Tibial nerve (tissue), 4 donors: ENCODE results near the gene XRRA1. TPM values are rescaled to one million over a fixed set of nuclear protein-coding genes. Genes with fewer than 3 reads are reported as not detected.
"Not testable (repeated sequence)": the region's sequence is repeated elsewhere in the genome, so short reads cannot be mapped to it uniquely, and the experiment has no call there.

Source experiments
- DNase-seq, 2 donors: peaks; one replicate each; pipeline ENCODE4 v3.0.0-alpha.2; 2019; ENCODE audit warnings: low spot score in 2 of 2
- H3K27ac ChIP-seq, 4 donors: fragments of 200-600 bp; sonication (generic) in 3 of 4; one replicate each; pipeline ENCODE4 v1.5.1; 2017 to 2019; ENCODE audit warnings: mild to moderate bottlenecking in 1 of 4
- H3K27me3 ChIP-seq, 2 donors: fragments of 200-600 bp; sonication (generic) in 1 of 2; one replicate each; pipeline versions ENCODE4 v1.5.1 to v1.6.0; 2017 to 2019
- H3K36me3 ChIP-seq, 3 donors: fragments of 200-600 bp; sonication (generic); one replicate each; pipeline ENCODE4 v1.5.1; 2018 to 2019
- H3K4me1 ChIP-seq, 4 donors: fragments of 200-600 bp; sonication (generic) in 3 of 4; one replicate each; pipeline ENCODE4 v1.5.1; 2017 to 2019
- H3K4me3 ChIP-seq, 4 donors: fragments of 200-600 bp; sonication (generic) in 3 of 4; one replicate each; pipeline ENCODE4 v1.5.1; 2017 to 2019; ENCODE audit warnings: mild to moderate bottlenecking in 1 of 4, moderate library complexity in 1 of 4
- H3K9me3 ChIP-seq, 4 donors: fragments of 200-600 bp; sonication (generic) in 3 of 4; one replicate each; pipeline ENCODE4 v1.5.1; 2017 to 2019
- EP300 ChIP-seq, 2 donors: sonication (generic); formaldehyde crosslinking; IDR thresholded peaks; one replicate each; pipeline ENCODE4 v1.6.1; 2017; ENCODE audit warnings: antibody characterized with exemption in 2 of 2, mild to moderate bottlenecking in 1 of 2
- POLR2A ChIP-seq, 2 donors: fragments of 450-650 bp; IDR thresholded peaks; one replicate each; pipeline ENCODE4 v1.6.1; 2017; ENCODE audit warnings: antibody characterized with exemption in 2 of 2, mild to moderate bottlenecking in 2 of 2, moderate library complexity in 2 of 2
- WGBS, 2 donors: methylation state at CpG; one replicate each; pipeline ENCODE4 v1.1.5; 2018; 5-methylcytosine and 5-hydroxymethylcytosine counted together
- total RNA-seq, 4 donors: library from RNA; depleted of rRNA; stranded (reverse); fragments of >200 nt; gene quantifications; one replicate each; pipeline ENCODE4 v1.1.0, GENCODE V29; 2016
- TF ChIP-seq, protein P1 (sequence below), 5 experiments: fragments of 200-600 bp in 3 of 5; fragments of 450-650 bp in 2 of 5; sonication (generic) in 3 of 5; IDR thresholded peaks; one replicate each; pipeline ENCODE4 v1.5.1; 2016 to 2019; ENCODE audit warnings: antibody characterized with exemption in 5 of 5, mild to moderate bottlenecking in 3 of 5, moderate library complexity in 2 of 5

XRRA1 gene
- 10 to 100 TPM; 13.5 to 51.6 (median 25.3) TPM for total RNA-seq

DNA sequence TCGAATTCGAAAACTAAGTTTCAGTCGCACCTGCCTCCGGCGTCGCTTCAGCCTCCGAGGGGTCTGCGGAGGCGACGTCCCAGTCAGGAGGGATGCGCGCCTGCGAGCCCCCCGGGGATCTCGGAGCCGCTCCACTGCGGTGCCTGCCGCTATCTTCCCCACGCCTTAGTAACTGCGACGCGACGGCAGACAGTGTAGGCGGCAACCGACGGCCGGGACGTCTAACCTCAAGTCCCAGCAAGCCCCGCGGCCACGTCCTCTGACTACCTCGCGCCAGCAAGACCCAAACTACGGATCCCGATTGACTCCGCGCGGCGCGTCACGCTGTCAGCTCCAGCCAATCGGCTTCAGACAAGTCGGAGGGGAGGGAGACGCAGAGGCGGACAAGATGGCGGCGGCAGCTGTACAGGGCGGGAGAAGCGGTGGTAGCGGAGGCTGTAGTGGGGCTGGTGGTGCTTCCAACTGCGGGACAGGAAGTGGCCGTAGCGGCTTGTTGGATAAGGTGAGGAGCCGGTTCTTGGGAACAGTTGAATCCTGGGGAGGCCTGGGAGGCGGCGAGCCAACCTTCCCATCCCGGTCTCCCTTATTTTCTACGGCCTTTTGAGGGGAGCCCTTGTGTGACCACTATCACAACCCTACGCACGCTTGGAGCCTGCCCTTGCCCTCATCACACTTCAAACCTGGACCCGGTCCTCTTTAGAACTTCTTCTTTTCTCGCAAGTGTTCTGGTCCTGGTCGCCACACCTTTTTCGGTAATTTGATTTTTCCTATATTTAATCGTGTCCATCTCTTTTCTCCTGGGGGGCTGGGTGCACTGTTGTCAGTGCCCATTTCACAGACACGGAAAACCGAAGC lies at the start of gene XRRA1, which contains the start of gene SPCS2:
XRRA1 (minus strand) TSS at position 194 of the 855 bp plus-strand sequence. CDS start 8,213 bp downstream, outside the sequence.
SPCS2 (plus strand) TSS at position 369 of the 855 bp plus-strand sequence; CDS start at position 389, 20 bp downstream.
- Histone ChIP-seq H3K4me3 (peak within 1 kb of the TSS; percentile 64 to 83 (median 74)), H3K4me1 (peaks cover 0 to 56% (median 17%) of the 10 kb centered on the region in 4 donors), H3K36me3 (peaks cover 0 to 7% (median 0%) of the 10 kb centered on the region in 3 donors), H3K9me3 (no peaks in the 10 kb centered on the region), H3K27ac (peak within 1 kb of the TSS; percentile 79 to 91 (median 87)), H3K27me3 (no peaks in the 10 kb centered on the region)
- peak; percentile 96 for DNase-seq
- TF ChIP-seq, protein P1, sequence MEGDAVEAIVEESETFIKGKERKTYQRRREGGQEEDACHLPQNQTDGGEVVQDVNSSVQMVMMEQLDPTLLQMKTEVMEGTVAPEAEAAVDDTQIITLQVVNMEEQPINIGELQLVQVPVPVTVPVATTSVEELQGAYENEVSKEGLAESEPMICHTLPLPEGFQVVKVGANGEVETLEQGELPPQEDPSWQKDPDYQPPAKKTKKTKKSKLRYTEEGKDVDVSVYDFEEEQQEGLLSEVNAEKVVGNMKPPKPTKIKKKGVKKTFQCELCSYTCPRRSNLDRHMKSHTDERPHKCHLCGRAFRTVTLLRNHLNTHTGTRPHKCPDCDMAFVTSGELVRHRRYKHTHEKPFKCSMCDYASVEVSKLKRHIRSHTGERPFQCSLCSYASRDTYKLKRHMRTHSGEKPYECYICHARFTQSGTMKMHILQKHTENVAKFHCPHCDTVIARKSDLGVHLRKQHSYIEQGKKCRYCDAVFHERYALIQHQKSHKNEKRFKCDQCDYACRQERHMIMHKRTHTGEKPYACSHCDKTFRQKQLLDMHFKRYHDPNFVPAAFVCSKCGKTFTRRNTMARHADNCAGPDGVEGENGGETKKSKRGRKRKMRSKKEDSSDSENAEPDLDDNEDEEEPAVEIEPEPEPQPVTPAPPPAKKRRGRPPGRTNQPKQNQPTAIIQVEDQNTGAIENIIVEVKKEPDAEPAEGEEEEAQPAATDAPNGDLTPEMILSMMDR (IDR thresholded peaks at IDR 0.05) = peak in 1 of 5 experiments; percentile 34
- TF ChIP-seq POLR2A (IDR thresholded peaks at IDR 0.05) (peak; percentile 50 to 85), EP300 (IDR thresholded peaks at IDR 0.05) (peak; percentile 79 to 98)
- WGBS, 2 donors = 0 to 1% methylated on average over 48 to 62 of the region's 67 CpGs

- H3K4me1 ChIP-seq = peaks cover 0 to 13% (median 6%) of the 10 kb centered on the region in 4 donors
- DNase-seq = no peak
- H3K27me3 ChIP-seq = no peaks in the 10 kb centered on the region
- H3K36me3 ChIP-seq = peaks cover 0 to 31% (median 0%) of the 10 kb centered on the region in 3 donors
- TF ChIP-seq POLR2A (IDR thresholded peaks at IDR 0.05) = no peak
- TF ChIP-seq EP300 (IDR thresholded peaks at IDR 0.05) = no peak
- TF ChIP-seq, protein P1 (IDR thresholded peaks at IDR 0.05) = no peak
- no peaks in the 10 kb centered on the region for H3K9me3 ChIP-seq
- 90 to 91% methylated on average over 5 of the region's 5 CpGs for WGBS, 2 donors
- no peak overlapping the region for H3K4me3 ChIP-seq
- H3K27ac ChIP-seq = no peak overlapping the region
Observed at GRCh38 chr11:74992852-74993251, 44.0 kb upstream of the XRRA1 start.

DNA sequence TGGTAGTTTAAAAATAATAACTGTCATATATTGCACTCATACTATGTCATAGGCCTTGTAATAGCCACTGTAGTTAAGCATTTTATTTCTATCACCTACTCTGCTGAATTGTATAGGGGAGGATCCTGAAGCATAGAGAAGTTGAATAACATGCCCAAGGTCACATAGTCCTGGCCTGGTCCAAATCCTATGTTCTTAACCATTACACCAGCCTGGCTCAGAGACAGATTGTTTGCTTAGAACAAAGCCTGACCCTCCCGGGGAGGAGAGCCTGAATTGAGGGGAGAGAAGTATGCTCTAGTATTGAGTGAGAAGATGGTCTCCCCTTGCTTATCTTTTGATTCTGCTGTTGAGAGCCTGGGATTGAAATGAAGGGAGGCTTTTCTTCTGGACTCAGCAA lies 42.0 kb upstream of the XRRA1 start:
- no peaks in the 10 kb centered on the region for H3K27me3 ChIP-seq
- no peak for DNase-seq
- no peak overlapping the region for H3K27ac ChIP-seq
- peaks cover 0 to 18% (median 0%) of the 10 kb centered on the region in 3 donors for H3K36me3 ChIP-seq
- TF ChIP-seq POLR2A (IDR thresholded peaks at IDR 0.05) = no peak
- TF ChIP-seq EP300 (IDR thresholded peaks at IDR 0.05) = no peak
- H3K4me1 ChIP-seq = peaks cover 0 to 13% (median 6%) of the 10 kb centered on the region in 4 donors
- no peak overlapping the region for H3K4me3 ChIP-seq
- WGBS, 2 donors = 57 to 64% methylated on average over 1 of the region's 1 CpG
- H3K9me3 ChIP-seq = no peaks in the 10 kb centered on the region

DNA sequence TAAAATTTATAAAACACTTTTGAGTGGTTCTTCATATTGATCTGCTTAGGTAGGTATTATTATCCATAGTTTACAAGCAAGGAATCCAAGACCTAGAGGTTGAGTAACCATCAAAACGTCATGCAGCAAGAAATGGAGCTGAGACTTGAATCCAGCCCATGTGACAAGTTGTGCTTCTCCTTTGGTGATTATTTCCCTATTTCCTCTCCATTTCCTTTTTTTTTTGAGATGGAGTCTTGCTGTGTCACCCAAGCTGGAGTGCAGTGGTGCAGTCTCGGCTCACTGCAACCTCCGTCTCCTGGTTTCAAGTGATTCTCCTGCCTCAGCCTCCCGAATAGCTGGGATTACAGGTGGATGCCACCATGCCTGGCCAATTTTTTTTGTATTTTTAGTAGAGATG lies 41.3 kb upstream of the XRRA1 start:
- Histone ChIP-seq H3K36me3 (peaks cover 0 to 11% (median 0%) of the 10 kb centered on the region in 3 donors), H3K4me1 (peaks cover 0 to 13% (median 6%) of the 10 kb centered on the region in 4 donors)
- H3K27me3 ChIP-seq, H3K27ac ChIP-seq, H3K9me3 ChIP-seq, DNase-seq, H3K4me3 ChIP-seq: not testable (repeated sequence)
- 90 to 93% methylated on average over 4 of the region's 4 CpGs for WGBS, 2 donors

GRCh38 chr11:74989260-74989638 lies 40.4 kb upstream of the XRRA1 start:
- Histone ChIP-seq H3K27ac (peak overlapping the region; percentile 34 to 87 (median 59)), H3K36me3 (peaks cover 0 to 2% (median 0%) of the 10 kb centered on the region in 3 donors), H3K4me3 (peak overlapping the region; percentile 46 to 71 (median 60)), H3K9me3 (no peaks in the 10 kb centered on the region), H3K27me3 (no peaks in the 10 kb centered on the region), H3K4me1 (peaks cover 0 to 13% (median 6%) of the 10 kb centered on the region in 4 donors)
- TF ChIP-seq, protein P1 (IDR thresholded peaks at IDR 0.05) = no peak
- no peak for TF ChIP-seq EP300 (IDR thresholded peaks at IDR 0.05)
- TF ChIP-seq POLR2A (IDR thresholded peaks at IDR 0.05) = no peak
- no peak for DNase-seq
- WGBS, 2 donors = 8 to 16% methylated on average over 8 of the region's 8 CpGs
